ENCODE results near the gene ULK4. TPM values are rescaled to one million over a fixed set of nuclear protein-coding genes. Genes with fewer than 3 reads are reported as not detected.

The ULK4 gene
- total RNA-seq, 2 donors from 2014 or later, result 11.1 to 17.9 TPM

DNA sequence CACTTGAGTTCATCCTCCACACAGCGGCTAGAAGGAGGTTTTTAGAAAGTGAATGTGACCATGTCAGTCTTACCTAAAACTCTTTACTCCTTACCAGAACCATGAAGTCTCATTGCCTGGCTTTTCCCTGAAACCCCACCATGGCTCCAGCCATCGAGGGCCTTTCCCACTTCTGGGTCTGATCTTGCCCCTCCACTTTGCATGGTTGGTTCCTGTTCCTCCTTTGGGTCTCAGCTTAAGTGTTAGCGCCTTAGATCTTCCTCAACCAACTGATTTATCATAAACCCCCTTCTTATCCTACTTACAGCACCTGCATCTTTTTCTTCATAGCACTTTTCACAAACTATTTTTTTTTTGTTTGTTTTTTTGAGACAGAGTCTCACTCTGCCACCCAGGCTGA is 45.9 kb upstream of the ULK4 start:
- WGBS, 2 experiments (ENCODE audit: insufficient coverage in 1 of 2, insufficient read length in 1 of 2), result 93 to 100% methylated on average over 2 to 3 of the region's 3 CpGs
- no peak for DNase-seq
- H3K4me3 Mint-ChIP-seq, result no peak overlapping the region

DNA sequence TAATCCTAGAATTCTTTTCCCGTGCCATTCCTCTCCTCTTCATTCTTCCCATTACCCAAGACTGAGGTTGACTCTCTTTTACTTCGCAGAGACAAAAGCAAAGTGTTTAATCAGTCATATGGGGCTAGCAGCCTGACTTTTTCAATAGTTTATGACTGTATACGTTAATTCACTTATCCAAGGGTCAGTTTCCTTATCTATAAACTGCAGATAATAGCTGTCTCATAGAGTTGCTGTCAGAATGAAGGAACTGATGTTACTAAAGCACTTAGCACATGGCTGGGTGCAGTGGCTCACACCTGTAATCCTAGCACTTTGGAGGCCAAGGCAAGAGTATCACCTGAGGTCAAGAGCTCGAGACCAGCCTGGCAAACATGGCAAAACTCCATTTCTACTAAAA is 43.5 kb upstream of the ULK4 start:
- no peak overlapping the region for H3K27ac ChIP-seq (ENCODE audit: low read depth, low read length)
- WGBS, 2 experiments (ENCODE audit: insufficient coverage in 1 of 2, insufficient read length in 1 of 2), result 90 to 100% methylated on average over 3 to 4 of the region's 4 CpGs
- TF ChIP-seq, protein P1, sequence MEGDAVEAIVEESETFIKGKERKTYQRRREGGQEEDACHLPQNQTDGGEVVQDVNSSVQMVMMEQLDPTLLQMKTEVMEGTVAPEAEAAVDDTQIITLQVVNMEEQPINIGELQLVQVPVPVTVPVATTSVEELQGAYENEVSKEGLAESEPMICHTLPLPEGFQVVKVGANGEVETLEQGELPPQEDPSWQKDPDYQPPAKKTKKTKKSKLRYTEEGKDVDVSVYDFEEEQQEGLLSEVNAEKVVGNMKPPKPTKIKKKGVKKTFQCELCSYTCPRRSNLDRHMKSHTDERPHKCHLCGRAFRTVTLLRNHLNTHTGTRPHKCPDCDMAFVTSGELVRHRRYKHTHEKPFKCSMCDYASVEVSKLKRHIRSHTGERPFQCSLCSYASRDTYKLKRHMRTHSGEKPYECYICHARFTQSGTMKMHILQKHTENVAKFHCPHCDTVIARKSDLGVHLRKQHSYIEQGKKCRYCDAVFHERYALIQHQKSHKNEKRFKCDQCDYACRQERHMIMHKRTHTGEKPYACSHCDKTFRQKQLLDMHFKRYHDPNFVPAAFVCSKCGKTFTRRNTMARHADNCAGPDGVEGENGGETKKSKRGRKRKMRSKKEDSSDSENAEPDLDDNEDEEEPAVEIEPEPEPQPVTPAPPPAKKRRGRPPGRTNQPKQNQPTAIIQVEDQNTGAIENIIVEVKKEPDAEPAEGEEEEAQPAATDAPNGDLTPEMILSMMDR (conservative IDR thresholded peaks at IDR 0.05), result no peak
- peaks cover 5% of the 10 kb centered on the region for H3K9me3 ChIP-seq (ENCODE audit: control insufficient read depth, low read length)
- no peak overlapping the region for H3K4me3 Mint-ChIP-seq
- H3K9me3 Mint-ChIP-seq, result peaks cover 10% of the 10 kb centered on the region
- H3K36me3 Mint-ChIP-seq (ENCODE audit: low read depth), result no peaks in the 10 kb centered on the region
- no peak overlapping the region for H3K27ac Mint-ChIP-seq
- no peaks in the 10 kb centered on the region for H3K4me1 ChIP-seq (ENCODE audit: control insufficient read depth, insufficient read depth, low read length)
- H3K27me3 Mint-ChIP-seq (ENCODE audit: insufficient read depth), result peaks cover 2% of the 10 kb centered on the region
- no peak overlapping the region for H3K4me3 ChIP-seq (ENCODE audit: low read length)
- no peak for DNase-seq
- no peaks in the 10 kb centered on the region for H3K4me1 Mint-ChIP-seq
- H3K36me3 ChIP-seq (ENCODE audit: control insufficient read depth, insufficient read depth, low read length), result no peaks in the 10 kb centered on the region
- H3K9ac ChIP-seq (ENCODE audit: extremely low read depth, low read length, poor library complexity, severe bottlenecking), result no peak overlapping the region
- no peaks in the 10 kb centered on the region for H3K27me3 ChIP-seq (ENCODE audit: control insufficient read depth, insufficient read depth, low read length, poor library complexity, severe bottlenecking)

More for the DNA sequence above, 45.9 kb upstream of the ULK4 start:
- no peak overlapping the region for H3K9ac ChIP-seq (ENCODE audit: extremely low read depth, low read length, poor library complexity, severe bottlenecking)
- H3K9me3 Mint-ChIP-seq, result peaks cover 1% of the 10 kb centered on the region
- no peaks in the 10 kb centered on the region for H3K4me1 Mint-ChIP-seq
- no peak overlapping the region for H3K27ac ChIP-seq (ENCODE audit: low read depth, low read length)
- H3K27me3 Mint-ChIP-seq (ENCODE audit: insufficient read depth), result no peaks in the 10 kb centered on the region
- no peaks in the 10 kb centered on the region for H3K27me3 ChIP-seq (ENCODE audit: control insufficient read depth, insufficient read depth, low read length, poor library complexity, severe bottlenecking)
- TF ChIP-seq, protein P1 (conservative IDR thresholded peaks at IDR 0.05), result no peak
- H3K9me3 ChIP-seq (ENCODE audit: control insufficient read depth, low read length), result peaks cover 1% of the 10 kb centered on the region
- no peaks in the 10 kb centered on the region for H3K36me3 Mint-ChIP-seq (ENCODE audit: low read depth)
- no peak overlapping the region for H3K27ac Mint-ChIP-seq
- no peaks in the 10 kb centered on the region for H3K4me1 ChIP-seq (ENCODE audit: control insufficient read depth, insufficient read depth, low read length)
- H3K36me3 ChIP-seq (ENCODE audit: control insufficient read depth, insufficient read depth, low read length), result no peaks in the 10 kb centered on the region
- no peak overlapping the region for H3K4me3 ChIP-seq (ENCODE audit: low read length)

DNA sequence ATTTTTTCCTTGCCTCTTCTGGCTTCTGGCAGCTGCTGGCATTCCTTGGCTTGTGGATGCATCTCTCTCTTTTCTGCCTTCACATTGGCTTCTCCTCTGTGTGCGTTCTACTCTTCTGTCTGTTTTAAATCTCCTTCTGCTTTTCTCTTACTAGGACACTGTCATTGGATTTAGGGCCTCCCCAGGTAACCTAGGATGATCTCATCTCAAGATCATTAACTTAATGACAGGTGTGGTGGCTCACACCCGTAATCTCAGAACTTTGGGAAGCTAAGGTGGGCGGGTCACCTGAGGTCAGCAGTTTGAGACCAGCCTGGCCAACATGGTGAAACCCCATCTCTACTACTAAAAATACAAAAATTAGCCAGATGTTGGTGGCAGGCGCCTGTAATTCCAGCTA is 40.9 kb upstream of the ULK4 start:
- Mint-ChIP-seq H3K4me1 (peaks cover 3% of the 10 kb centered on the region), H3K27me3 (ENCODE audit: insufficient read depth) (peaks cover 2% of the 10 kb centered on the region), H3K9me3 (peaks cover 10% of the 10 kb centered on the region), H3K4me3 (no peak overlapping the region), H3K27ac (no peak overlapping the region), H3K36me3 (ENCODE audit: low read depth) (no peaks in the 10 kb centered on the region)
- Histone ChIP-seq H3K36me3 (ENCODE audit: control insufficient read depth, insufficient read depth, low read length) (no peaks in the 10 kb centered on the region), H3K27me3 (ENCODE audit: control insufficient read depth, insufficient read depth, low read length, poor library complexity, severe bottlenecking) (no peaks in the 10 kb centered on the region), H3K4me3 (ENCODE audit: low read length) (no peak overlapping the region), H3K4me1 (ENCODE audit: control insufficient read depth, insufficient read depth, low read length) (no peaks in the 10 kb centered on the region), H3K9me3 (ENCODE audit: control insufficient read depth, low read length) (peaks cover 5% of the 10 kb centered on the region), H3K9ac (ENCODE audit: extremely low read depth, low read length, poor library complexity, severe bottlenecking) (no peak overlapping the region), H3K27ac (ENCODE audit: low read depth, low read length) (no peak overlapping the region)
- 93 to 95% methylated on average over 3 to 4 of the region's 4 CpGs for WGBS, 2 experiments (ENCODE audit: insufficient coverage in 1 of 2, insufficient read length in 1 of 2)
- DNase-seq, result no peak
- TF ChIP-seq, protein P1 (conservative IDR thresholded peaks at IDR 0.05), result no peak

Data from endodermal cell (in vitro differentiated cells).